T-helper 2 cell treated with Interferon-gamma antibody and Interleukin-4, amounts not matched to agents 100 ng/mL and 5 ng/mL, for 36 hours (primary cell): ENCODE results near the gene CARMIL1. TPM values are rescaled to one million over a fixed set of nuclear protein-coding genes. Genes with fewer than 3 reads are reported as not detected.
"Not testable (repeated sequence)": the region's sequence is repeated elsewhere in the genome, so short reads cannot be mapped to it uniquely, and the experiment has no call there.

Experiments
- intact Hi-C: fragments of 100-400 bp; cut with micrococcal nuclease; formaldehyde crosslinking; loops from one replicate; pipeline ENCODE4 v1.15.1; 2023
- total RNA-seq: library from RNA; stranded (reverse); gene quantifications from 2 replicates; pipeline ENCODE4 v1.2.3, GENCODE V29; 2022

Gene CARMIL1
- total RNA-seq, 1 donor from 2014 or later = 2.1 TPM

DNA sequence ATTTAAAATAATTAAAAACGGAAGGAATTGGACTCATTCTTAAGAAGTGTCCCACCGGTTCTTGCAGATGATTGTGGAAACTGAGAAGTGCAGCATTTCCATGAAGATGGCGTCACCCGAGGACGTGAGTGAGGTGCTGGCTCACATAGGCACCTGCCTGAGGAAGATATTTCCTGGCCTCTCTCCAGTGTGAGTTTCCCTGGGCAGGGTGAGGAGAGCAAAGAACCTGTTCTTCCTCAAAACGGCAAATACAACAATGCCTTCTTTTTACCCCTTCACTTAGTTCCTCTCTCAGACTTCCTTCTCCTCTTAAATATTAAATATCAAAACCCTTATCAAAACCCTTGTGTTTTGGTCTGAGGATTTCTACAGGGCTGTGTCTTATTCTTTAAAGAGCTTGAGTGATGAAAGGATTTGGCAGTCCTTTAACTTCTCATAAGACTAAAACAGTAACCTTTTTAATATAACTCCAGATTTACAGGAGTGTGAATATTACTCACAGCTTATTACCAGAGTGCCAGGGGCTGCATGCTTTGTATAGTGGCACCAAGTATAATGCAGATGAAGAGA lies 156.3 kb downstream of the CARMIL1 start:
- intact Hi-C loops = no loop called here

GRCh38 chr6:25436760-25437159 lies 157.6 kb downstream of the CARMIL1 start:
- intact Hi-C loops = no loop called here

DNA sequence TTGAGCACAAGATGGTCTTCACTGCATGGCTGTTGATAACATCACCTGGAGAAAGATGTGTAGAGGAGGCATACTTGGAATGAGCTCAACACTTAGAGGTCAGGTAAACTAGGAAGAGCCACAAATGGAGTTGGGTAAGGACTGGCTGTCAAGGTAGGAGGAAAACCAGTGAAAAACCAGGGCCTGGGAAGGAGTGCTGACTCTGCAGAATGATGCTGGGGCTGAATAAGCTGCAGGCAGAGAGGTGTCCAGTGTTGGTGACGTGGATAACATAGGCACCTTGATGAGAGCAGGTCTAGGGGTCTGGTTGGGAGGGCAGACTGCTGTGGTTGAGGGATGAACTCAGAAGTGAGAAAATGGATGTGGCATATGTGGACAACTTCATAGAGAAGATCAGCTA lies 160.2 kb downstream of the CARMIL1 start:
- intact Hi-C loops = no loop called here

DNA sequence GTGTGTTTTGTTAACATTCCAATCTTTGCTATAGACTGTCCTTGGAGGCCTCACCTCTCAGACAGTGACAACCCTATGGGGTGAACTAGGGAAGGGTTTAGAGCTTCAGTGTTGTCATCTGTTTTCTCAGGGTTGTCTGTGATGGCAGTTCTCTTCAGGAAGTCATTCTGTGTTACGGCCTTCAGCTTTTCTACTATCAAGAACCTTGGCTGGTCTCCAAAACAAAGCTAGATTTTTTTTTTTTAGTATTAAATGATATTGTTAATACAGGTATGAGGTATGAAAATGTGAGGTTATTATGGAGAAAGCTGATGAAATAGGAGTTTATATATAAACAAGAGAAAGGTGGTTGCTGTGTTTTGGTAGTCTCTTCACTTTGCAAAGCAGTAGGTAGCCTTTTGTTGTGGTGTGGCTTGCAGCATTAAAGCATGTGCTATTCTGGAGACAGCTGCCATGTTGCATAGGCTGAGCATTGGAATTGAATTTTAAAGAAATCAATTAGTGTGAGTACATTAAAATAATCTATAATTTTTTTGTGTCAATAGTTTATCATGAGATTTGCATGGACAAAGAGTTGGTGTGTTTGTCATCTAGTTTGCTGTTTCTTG lies 162.6 kb downstream of the CARMIL1 start:
- intact Hi-C loops = no loop called here

DNA sequence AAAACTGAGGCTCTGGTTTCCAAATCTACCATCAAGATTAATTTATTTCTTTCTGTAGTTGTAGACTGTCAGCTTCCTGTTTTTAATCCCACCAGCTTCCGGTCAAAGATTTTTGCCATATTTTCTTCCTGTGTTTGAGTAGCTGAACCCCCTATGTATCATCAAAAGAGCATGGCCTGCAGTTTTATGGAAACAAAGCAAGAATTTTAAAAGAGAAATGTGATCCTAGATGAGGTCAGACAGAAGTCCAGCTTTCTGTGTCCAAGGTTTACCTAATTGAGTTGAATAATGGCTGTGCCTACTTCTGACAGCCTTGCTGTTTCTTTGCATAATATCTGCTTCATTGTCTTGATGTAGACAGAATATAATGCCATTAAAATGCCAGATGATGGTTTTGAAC lies 163.7 kb downstream of the CARMIL1 start:
- intact Hi-C loops = no loop called here

GRCh38 chr6:25444521-25444920 lies 165.3 kb downstream of the CARMIL1 start:
- intact Hi-C loops = not testable (repeated sequence)

- intact Hi-C loops = no loop called here
These were observed 167.8 kb downstream of the CARMIL1 start for GRCh38 chr6:25446830-25447569.

- intact Hi-C loops = no loop called here
These were observed 168.4 kb downstream of the CARMIL1 start for GRCh38 chr6:25447570-25447929.

DNA sequence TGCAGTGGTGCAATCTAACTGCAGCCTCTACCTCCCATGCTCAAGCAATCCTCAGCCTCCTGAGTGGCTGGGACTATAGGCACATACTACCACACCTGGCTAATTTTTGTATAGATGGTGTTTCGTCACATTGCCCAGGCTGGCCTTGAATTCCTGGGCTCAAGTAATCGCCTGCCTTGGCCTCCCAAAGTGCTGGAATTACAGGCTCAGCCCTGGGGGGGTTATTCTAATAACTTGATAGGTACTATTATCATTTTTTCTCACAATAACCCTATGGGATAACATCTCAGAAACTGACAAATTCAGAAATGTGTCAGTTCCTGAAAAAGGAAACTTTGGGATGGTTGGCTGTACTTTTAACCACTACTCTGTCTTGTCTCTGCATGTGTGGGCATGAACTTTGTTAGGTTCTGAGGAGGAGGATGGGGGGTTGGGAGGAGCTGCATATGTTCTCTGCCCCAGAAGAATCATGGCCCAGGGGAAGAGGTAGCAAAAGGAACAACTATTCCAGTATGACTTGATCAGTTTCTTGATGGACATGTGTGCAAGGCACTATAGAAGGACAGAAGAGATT lies 169.9 kb downstream of the CARMIL1 start:
- intact Hi-C loops = no loop called here

DNA sequence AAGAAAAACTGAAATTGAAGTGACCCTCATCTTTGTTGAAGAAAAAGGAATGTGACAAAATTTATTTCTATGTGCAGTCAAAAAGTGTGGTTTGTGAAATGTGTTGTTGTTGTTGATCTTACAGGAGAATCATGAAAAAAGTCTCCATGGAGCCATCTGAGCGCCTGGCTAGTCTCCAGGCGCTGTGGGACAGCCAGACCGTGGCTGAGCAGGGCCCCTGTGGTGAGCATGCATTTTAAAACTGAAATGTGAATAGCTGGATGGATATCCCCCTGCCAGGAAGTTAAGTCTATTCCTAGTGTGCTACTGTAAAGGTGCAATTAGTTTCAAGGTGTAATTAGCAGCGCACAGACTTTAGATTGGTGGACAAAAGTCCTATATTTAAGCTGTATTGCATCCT lies 170.6 kb downstream of the CARMIL1 start:
- intact Hi-C loops = no loop called here

DNA sequence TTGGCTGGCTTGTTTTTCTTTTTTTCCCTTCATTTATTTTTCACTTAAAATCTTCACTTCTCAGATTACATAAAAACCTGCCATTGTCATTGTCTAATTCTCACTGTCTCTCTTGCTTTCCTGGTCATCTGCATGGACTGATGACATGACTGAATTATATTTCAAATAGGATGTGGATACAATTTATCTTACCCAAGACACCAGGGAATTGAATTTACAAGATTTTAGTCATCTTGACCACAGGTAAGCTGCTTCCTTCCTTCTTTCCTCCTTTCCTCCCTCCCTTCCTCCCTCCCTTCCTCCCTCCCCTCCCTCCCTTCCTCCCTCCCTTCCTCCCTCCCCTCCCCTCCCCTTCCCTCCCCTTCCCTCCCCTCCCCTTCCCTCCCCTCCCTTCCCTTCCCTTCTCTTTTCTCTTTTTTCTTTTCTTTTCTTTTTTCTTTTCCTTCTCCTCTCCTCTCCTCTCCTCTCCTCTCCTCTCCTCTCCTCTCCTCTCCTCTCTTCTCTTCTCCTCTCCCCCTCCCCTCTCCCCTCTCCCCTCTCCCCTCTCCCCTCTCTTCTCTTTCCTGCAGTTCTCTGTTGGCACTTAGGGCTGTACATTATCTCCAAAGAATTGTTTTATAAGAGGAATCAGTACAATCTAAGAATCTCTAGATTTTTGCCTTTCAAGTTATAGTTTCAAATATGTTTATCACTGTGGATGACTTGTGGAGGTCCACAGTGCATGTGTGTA lies 171.5 kb downstream of the CARMIL1 start:
- intact Hi-C loops = no loop called here

- intact Hi-C loops = no loop called here
These were observed 172.9 kb downstream of the CARMIL1 start for GRCh38 chr6:25452031-25452430.

DNA sequence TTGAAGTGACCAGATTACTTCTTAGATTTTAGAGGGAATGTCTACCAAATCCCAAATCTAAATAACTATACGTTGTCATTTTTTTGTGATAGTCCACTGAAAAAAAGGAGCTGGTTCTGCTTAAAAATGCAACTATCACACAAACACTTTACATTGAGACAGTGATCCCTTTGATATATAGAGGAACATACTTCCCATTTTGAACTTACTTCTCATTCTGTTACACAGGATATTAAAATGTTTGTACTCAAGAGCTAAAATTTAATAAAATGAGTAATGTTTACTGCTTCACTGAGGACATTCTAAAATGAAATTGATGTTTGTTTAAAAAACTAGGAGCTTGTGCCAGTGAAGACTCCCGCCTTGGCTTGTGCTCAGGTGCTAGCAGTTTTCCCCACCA lies 174.1 kb downstream of the CARMIL1 start:
- intact Hi-C loops = no loop called here

- intact Hi-C loops = no loop called here
These were observed 175.0 kb downstream of the CARMIL1 start for GRCh38 chr6:25454136-25454535.

- intact Hi-C loops = no loop called here
These were observed 177.3 kb downstream of the CARMIL1 start for GRCh38 chr6:25456249-25457040.

DNA sequence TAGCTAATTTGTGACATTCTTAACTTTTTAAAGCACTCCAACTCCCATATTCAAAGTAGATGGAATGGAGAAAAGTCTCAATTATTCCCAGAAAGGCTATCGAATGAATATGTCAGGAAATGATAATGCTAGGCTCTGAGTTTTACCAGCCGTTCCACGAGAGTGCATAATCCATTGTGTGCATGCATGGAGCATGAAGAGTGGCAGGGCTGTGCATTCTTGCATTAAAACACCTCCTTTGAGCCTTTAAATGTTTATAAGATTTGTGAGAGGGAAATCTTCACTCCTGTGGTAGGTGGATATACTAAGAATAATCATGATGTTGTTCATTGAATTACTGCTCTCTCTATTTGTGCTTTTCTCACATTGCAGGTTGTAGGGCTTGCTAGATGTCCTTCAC lies 178.3 kb downstream of the CARMIL1 start:
- intact Hi-C loops = no loop called here

- intact Hi-C loops = no loop called here
These were observed 179.3 kb downstream of the CARMIL1 start for GRCh38 chr6:25458485-25458884.

GRCh38 chr6:25462235-25462897 lies 183.2 kb downstream of the CARMIL1 start:
- intact Hi-C loops = no loop called here

DNA sequence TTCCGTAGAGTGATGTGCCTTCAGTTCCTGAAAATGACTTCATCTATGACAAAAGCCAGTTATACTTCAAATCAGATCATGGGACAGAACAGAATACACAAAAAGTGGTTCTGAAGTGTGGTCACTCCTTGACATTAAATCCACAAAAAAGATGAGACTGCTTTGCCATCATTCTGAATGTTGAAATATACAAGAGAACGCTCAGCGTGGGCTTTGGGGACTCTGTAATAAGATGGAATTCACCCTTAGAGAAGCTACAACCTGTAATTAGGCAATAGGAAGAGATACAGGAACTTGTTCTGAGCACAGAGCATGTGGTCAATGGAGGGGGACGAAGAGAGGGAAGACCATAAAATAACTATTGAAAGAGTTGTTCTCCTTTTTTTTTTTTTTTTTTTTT lies 184.3 kb downstream of the CARMIL1 start:
- intact Hi-C loops = no loop called here

GRCh38 chr6:25464225-25464624 lies 185.1 kb downstream of the CARMIL1 start:
- intact Hi-C loops = no loop called here

GRCh38 chr6:25465941-25466340 lies 186.8 kb downstream of the CARMIL1 start:
- intact Hi-C loops = no loop called here
